Peyer's patch (tissue), 4 donors: Measurements from ENCODE around the gene RREB1.

Experiments
- POLR2A ChIP-seq, 2 donors: fragments of 450-650 bp; IDR thresholded peaks; one replicate each; pipeline ENCODE4 v1.5.1; 2017; ENCODE audit warnings: antibody characterized with exemption in 2 of 2, mild to moderate bottlenecking in 2 of 2, moderate library complexity in 2 of 2
- TF ChIP-seq, protein P1 (sequence below), 6 experiments: fragments of 450-650 bp in 4 of 6; fragments of 200-600 bp in 2 of 6; sonication (generic) in 1 of 6; IDR thresholded peaks; one replicate each; pipeline ENCODE4 v1.5.1; 2017 to 2019; ENCODE audit warnings: antibody characterized with exemption in 6 of 6, mild to moderate bottlenecking in 3 of 6, moderate library complexity in 1 of 6

DNA sequence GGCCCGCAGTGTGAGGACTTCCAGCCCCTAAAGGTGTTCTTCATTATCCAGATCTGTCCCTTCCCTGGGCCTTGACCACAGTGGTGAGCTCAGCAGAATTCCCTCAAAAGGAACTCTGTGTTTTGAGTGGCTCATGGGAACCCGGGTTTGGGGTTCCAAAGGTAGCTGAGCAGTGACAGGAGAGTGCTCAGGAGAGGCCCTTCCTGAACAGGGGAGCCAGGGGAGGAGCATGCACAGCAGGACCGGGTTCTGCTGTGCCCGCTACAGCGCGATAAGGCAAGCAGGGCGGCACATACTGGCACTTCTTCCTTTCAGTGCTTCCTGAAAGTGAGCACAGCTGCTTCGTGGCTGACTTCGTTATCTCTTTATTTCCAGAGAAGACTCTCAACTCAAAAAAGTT, 117.0 kb downstream of the RREB1 start:
- TF ChIP-seq POLR2A (IDR thresholded peaks at IDR 0.05), result no peak
- TF ChIP-seq, protein P1, sequence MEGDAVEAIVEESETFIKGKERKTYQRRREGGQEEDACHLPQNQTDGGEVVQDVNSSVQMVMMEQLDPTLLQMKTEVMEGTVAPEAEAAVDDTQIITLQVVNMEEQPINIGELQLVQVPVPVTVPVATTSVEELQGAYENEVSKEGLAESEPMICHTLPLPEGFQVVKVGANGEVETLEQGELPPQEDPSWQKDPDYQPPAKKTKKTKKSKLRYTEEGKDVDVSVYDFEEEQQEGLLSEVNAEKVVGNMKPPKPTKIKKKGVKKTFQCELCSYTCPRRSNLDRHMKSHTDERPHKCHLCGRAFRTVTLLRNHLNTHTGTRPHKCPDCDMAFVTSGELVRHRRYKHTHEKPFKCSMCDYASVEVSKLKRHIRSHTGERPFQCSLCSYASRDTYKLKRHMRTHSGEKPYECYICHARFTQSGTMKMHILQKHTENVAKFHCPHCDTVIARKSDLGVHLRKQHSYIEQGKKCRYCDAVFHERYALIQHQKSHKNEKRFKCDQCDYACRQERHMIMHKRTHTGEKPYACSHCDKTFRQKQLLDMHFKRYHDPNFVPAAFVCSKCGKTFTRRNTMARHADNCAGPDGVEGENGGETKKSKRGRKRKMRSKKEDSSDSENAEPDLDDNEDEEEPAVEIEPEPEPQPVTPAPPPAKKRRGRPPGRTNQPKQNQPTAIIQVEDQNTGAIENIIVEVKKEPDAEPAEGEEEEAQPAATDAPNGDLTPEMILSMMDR (IDR thresholded peaks at IDR 0.05), result no peak
